Neural progenitor cell (in vitro differentiated cells): ENCODE data around the gene FTH1. TPM values are rescaled to one million over a fixed set of nuclear protein-coding genes. Genes with fewer than 3 reads are reported as not detected.

ENCODE experiments used
- DNase-seq: peaks from one replicate; pipeline ENCODE4 v3.0.0-alpha.2; 2016; ENCODE audit warnings: low spot score
- H2AFZ ChIP-seq: fragments of 200-600 bp; sonication (generic); replicated peaks from 2 replicates; pipeline ENCODE4 v1.6.1; 2016; ENCODE audit warnings: antibody characterized with exemption
- H3F3A ChIP-seq: fragments of 200-600 bp; sonication (generic); 2 replicates; pipeline ENCODE4 v1.6.1; 2016; ENCODE audit warnings: antibody characterized with exemption, low read depth
- H3K27ac ChIP-seq: fragments of 200-600 bp; sonication (generic); 2 replicates; pipeline ENCODE4 v1.5.1; 2016; ENCODE audit warnings: mild to moderate bottlenecking
- H3K27me3 ChIP-seq: fragments of 200-600 bp; sonication (generic); 2 replicates; pipeline ENCODE4 v1.6.1; 2016; ENCODE audit warnings: mild to moderate bottlenecking, moderate library complexity
- H3K36me3 ChIP-seq: fragments of 200-600 bp; sonication (generic); 2 replicates; pipeline ENCODE4 v1.5.1; 2016
- H3K4me1 ChIP-seq: fragments of 200-600 bp; sonication (generic); 2 replicates; pipeline ENCODE4 v1.6.1; 2016; ENCODE audit warnings: mixed run types
- H3K4me2 ChIP-seq: fragments of 200-600 bp; sonication (generic); 2 replicates; pipeline ENCODE4 v1.6.1; 2016
- H3K4me3 ChIP-seq: fragments of 200-600 bp; sonication (generic); 2 replicates; pipeline ENCODE4 v1.5.1; 2016
- H3K79me2 ChIP-seq: fragments of 200-600 bp; sonication (generic); 2 replicates; pipeline ENCODE4 v1.6.1; 2016; ENCODE audit warnings: low read depth
- H3K9ac ChIP-seq: fragments of 200-600 bp; sonication (generic); 2 replicates; pipeline ENCODE4 v1.6.1; 2016
- H3K9me3 ChIP-seq: fragments of 200-600 bp; sonication (generic); 2 replicates; pipeline ENCODE4 v1.5.1; 2016; ENCODE audit warnings: low read depth
- H4K20me1 ChIP-seq: fragments of 200-600 bp; sonication (generic); 2 replicates; pipeline ENCODE4 v1.6.1; 2016; ENCODE audit warnings: low read depth
- H3K27ac Mint-ChIP-seq: 3 replicates; pipeline ENCODE4 v1.8.0; 2021; ENCODE audit warnings: mixed read lengths
- H3K27me3 Mint-ChIP-seq: 2 replicates; pipeline ENCODE4 v1.8.0; 2022; ENCODE audit warnings: low read depth, mild to moderate bottlenecking, inconsistent platforms, moderate library complexity, mixed read lengths; ENCODE audit not compliant: insufficient read depth
- H3K36me3 Mint-ChIP-seq: 3 replicates; pipeline ENCODE4 v1.8.0; 2021; ENCODE audit warnings: mixed read lengths
- H3K4me1 Mint-ChIP-seq: 3 replicates; pipeline ENCODE4 v1.8.0; 2021; ENCODE audit warnings: mixed read lengths
- H3K4me3 Mint-ChIP-seq: 3 replicates; pipeline ENCODE4 v1.8.0; 2021; ENCODE audit warnings: mild to moderate bottlenecking, moderate library complexity, mixed read lengths
- H3K9me3 Mint-ChIP-seq: 3 replicates; pipeline ENCODE4 v1.8.0; 2020; ENCODE audit warnings: mixed read lengths
- EZH2 ChIP-seq: fragments of 200-600 bp; sonication (generic); IDR thresholded peaks from 2 replicates; pipeline ENCODE4 v1.6.1; 2017; ENCODE audit warnings: antibody characterized with exemption, mild to moderate bottlenecking, moderate library complexity
- EZH2phosphoT487 ChIP-seq: fragments of 200-600 bp; sonication (generic); IDR thresholded peaks from 2 replicates; pipeline ENCODE4 v1.6.1; 2017; ENCODE audit warnings: antibody characterized with exemption
- total RNA-seq: library from RNA; depleted of rRNA; stranded (reverse); fragments of >200 nt; gene quantifications from 2 replicates; pipeline ENCODE4 v1.2.3, GENCODE V29; 2015; ENCODE audit warnings: low replicate concordance
- TF ChIP-seq, protein P1 (sequence below): fragments of 200-600 bp; sonication (generic); IDR thresholded peaks from 2 replicates; pipeline ENCODE4 v1.5.1; 2017; ENCODE audit warnings: antibody characterized with exemption, mild to moderate bottlenecking

Gene FTH1
- total RNA-seq, 1 donor from 2014 or later, result 846 TPM

DNA sequence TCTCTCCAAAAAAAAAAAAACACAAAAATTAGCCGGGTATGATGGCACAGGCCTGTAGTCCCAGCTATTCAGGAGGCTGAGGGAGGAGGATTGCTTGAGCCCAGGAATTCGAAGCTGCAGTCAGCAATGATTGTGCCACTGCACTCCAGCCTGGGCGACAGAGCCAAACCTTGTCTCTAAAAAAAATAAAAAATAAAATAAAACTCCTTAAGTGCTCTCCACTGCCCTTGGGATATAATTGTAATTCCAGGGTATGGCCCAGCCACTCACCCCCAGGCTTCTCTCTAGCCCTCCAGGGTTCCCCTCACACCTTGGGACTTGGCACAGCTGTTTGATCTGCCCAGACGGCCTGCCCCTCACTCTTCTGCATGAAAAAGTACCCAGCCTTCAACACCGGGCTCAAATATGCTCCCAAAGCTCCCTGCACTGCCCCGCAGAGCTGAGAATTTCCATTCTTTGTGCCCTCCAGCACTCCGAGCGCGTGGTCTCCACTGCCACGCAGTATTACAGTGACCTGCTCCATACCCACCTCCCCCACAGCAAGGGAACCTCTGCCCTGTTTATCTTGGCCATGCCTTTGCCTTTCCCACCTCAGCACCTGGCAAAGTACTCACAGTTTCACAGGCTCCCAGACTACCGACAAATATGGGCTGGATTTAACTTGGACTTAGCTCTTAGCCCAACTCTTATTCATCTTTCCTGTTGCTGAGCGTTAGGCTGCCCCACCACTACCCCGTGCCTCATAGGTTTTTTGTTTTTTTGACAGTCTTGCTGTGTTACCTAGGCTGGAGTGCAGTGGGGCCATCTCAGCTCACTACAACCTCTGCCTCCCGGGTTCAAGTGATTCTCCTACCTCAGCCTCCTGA is 7.6 kb upstream of the FTH1 start:
- Histone ChIP-seq H3F3A (peaks cover 22% of the 10 kb centered on the region), H3K4me2 (no peak overlapping the region), H3K79me2 (peaks cover under 1% of the 10 kb centered on the region), H3K27ac (no peak overlapping the region), H3K4me1 (peaks cover 22% of the 10 kb centered on the region), H3K36me3 (no peaks in the 10 kb centered on the region), H4K20me1 (no peaks in the 10 kb centered on the region), H2AFZ (no peak overlapping the region), H3K4me3 (no peak overlapping the region), H3K9ac (no peak overlapping the region), H3K9me3 (no peaks in the 10 kb centered on the region), H3K27me3 (no peaks in the 10 kb centered on the region)
- no peak for DNase-seq
- Mint-ChIP-seq H3K4me1 (peaks cover 26% of the 10 kb centered on the region), H3K27me3 (peaks cover 4% of the 10 kb centered on the region), H3K36me3 (no peaks in the 10 kb centered on the region), H3K4me3 (no peak overlapping the region), H3K9me3 (no peaks in the 10 kb centered on the region), H3K27ac (peak overlapping the region; percentile 13)
- no peak for TF ChIP-seq EZH2phosphoT487
- TF ChIP-seq, protein P1, sequence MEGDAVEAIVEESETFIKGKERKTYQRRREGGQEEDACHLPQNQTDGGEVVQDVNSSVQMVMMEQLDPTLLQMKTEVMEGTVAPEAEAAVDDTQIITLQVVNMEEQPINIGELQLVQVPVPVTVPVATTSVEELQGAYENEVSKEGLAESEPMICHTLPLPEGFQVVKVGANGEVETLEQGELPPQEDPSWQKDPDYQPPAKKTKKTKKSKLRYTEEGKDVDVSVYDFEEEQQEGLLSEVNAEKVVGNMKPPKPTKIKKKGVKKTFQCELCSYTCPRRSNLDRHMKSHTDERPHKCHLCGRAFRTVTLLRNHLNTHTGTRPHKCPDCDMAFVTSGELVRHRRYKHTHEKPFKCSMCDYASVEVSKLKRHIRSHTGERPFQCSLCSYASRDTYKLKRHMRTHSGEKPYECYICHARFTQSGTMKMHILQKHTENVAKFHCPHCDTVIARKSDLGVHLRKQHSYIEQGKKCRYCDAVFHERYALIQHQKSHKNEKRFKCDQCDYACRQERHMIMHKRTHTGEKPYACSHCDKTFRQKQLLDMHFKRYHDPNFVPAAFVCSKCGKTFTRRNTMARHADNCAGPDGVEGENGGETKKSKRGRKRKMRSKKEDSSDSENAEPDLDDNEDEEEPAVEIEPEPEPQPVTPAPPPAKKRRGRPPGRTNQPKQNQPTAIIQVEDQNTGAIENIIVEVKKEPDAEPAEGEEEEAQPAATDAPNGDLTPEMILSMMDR, result no peak
- no peak for TF ChIP-seq EZH2

DNA sequence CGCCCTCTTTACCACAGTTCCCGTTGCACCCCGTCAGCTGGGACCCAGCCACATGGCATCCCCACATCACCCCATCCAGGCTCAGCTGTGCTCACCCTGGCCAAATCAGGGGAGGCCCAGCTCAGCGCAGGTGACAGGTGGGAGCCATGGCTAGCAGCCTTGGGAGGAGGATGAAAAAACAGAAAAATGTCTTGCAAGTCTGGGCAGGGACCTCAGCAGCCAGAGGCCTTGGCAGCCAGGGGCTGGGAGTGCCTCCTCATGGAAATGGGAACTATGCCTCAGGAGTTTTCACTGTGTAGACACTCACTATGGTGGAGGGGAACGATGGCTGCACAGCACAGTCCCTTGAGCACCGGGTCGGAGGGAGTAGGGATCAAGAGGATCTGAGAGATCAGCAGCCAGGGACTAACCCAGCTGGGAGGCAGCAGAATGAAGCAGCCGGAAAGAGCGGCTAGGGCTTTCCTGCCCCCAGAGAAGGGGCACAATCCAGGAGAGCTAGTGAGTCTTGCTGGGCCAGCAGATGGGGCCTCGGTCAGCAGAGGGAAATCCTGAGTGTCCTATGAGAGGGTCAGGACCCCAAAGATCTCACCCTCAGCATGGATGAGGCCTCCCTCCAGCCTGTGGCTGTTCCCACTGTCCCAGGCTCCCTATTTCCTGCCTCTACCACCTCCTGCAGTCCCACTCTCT is 6.2 kb upstream of the FTH1 start:
- peak overlapping the region; percentile 94 for H3K27ac Mint-ChIP-seq

DNA sequence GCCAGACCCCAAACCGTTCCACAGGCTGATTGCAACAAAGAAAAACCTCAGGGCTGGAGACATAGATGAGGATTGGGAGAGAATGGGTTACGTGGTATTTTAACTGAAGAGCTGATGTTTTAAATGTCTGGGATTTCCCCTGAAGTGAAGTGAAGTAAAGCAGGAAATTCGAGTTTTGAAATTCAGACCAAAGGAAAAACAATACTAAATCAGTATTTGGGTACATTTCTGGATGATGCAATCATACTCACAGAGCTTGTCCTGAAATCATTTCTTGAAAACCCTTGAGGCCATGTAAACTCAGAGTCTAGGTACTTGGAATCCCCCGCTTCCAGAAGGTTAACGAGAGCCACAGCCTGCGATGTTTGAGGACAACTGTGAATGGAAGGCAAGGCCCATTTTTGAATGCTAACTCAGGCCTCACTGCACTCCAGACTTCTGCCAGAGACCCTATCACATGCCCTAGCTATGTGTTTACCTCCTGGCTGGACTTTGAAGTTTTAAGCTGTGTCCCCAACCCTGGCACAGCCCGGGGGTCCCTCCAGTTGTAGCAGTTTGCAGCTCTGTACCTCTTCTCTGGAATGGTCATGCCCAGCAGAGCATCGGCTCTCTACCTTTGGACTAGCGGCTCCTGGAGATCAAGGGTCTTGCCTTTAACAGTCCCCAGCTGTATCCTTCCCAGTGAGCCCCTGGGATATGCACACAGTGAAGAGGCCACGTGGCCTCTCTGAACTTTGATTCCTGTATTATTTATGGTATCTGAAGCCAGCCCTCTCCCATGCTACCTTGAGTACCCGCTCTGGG is 5.4 kb upstream of the FTH1 start:
- Mint-ChIP-seq H3K36me3 (no peaks in the 10 kb centered on the region), H3K27me3 (peaks cover 5% of the 10 kb centered on the region), H3K4me1 (peaks cover 39% of the 10 kb centered on the region), H3K27ac (peak overlapping the region; percentile 16), H3K4me3 (no peak overlapping the region), H3K9me3 (no peaks in the 10 kb centered on the region)
- H3K27ac ChIP-seq, result no peak overlapping the region
- TF ChIP-seq, protein P1, result no peak
- TF ChIP-seq EZH2phosphoT487, result no peak
- no peak for TF ChIP-seq EZH2
- no peak for DNase-seq
- H2AFZ ChIP-seq, result no peak overlapping the region
- peaks cover 27% of the 10 kb centered on the region for H3F3A ChIP-seq
- no peaks in the 10 kb centered on the region for H3K27me3 ChIP-seq
- no peak overlapping the region for H3K9ac ChIP-seq
- H3K4me3 ChIP-seq, result no peak overlapping the region
- H3K4me2 ChIP-seq, result peak overlapping the region; percentile 41
- H3K79me2 ChIP-seq, result peaks cover 17% of the 10 kb centered on the region
- no peaks in the 10 kb centered on the region for H4K20me1 ChIP-seq
- H3K9me3 ChIP-seq, result no peaks in the 10 kb centered on the region
- H3K36me3 ChIP-seq, result no peaks in the 10 kb centered on the region
- H3K4me1 ChIP-seq, result peaks cover 30% of the 10 kb centered on the region

More for the DNA sequence above, 6.2 kb upstream of the FTH1 start:
- Mint-ChIP-seq H3K4me1 (peaks cover 33% of the 10 kb centered on the region), H3K36me3 (no peaks in the 10 kb centered on the region), H3K27me3 (peaks cover 2% of the 10 kb centered on the region), H3K9me3 (no peaks in the 10 kb centered on the region), H3K4me3 (no peak overlapping the region)
- Histone ChIP-seq H3F3A (peaks cover 22% of the 10 kb centered on the region), H3K27me3 (no peaks in the 10 kb centered on the region), H3K36me3 (no peaks in the 10 kb centered on the region), H3K4me3 (no peak overlapping the region), H3K4me1 (peaks cover 26% of the 10 kb centered on the region), H3K27ac (no peak overlapping the region), H4K20me1 (no peaks in the 10 kb centered on the region), H2AFZ (no peak overlapping the region), H3K9ac (no peak overlapping the region), H3K9me3 (no peaks in the 10 kb centered on the region), H3K79me2 (peaks cover 10% of the 10 kb centered on the region), H3K4me2 (no peak overlapping the region)
- DNase-seq, result peak; percentile 30
- TF ChIP-seq EZH2phosphoT487, result no peak
